ENCODE results near the gene CNOT2. TPM values are rescaled to one million over a fixed set of nuclear protein-coding genes. Genes with fewer than 3 reads are reported as not detected.

The CNOT2 gene
- total and polyA plus RNA-seq, 4 donors, result 17.5 to 93.4 (median 49.0) TPM

GRCh38 chr12:70360218-70360617, 117.0 kb downstream of the CNOT2 start:
- no peak overlapping the region for H3K4me3 ChIP-seq (ENCODE audit: low read depth in 1 of 3, low read length in 3 of 3)
- H3K27ac ChIP-seq (ENCODE audit: low read depth in 1 of 2, low read length in 2 of 2), result no peak overlapping the region
- H3K4me1 ChIP-seq (ENCODE audit: control insufficient read depth in 4 of 4, insufficient read depth in 4 of 4, low read length in 3 of 4), result peaks cover 2 to 3% (median 2%) of the 10 kb centered on the region in 4 donors
- H3K9ac ChIP-seq (ENCODE audit: low read depth in 1 of 2, low read length in 2 of 2), result no peak overlapping the region
- no peaks in the 10 kb centered on the region for H3K36me3 ChIP-seq (ENCODE audit: control insufficient read depth in 4 of 4, insufficient read depth in 3 of 4, low read depth in 1 of 4, low read length in 3 of 4)
- DNase-seq (ENCODE audit: low spot score), result no peak
- H3K9me3 ChIP-seq (ENCODE audit: control insufficient read depth in 4 of 4, low read length in 3 of 4), result no peaks in the 10 kb centered on the region
- peaks cover 0 to 3% (median under 1%) of the 10 kb centered on the region in 4 donors for H3K27me3 ChIP-seq (ENCODE audit: control insufficient read depth in 4 of 4, insufficient read depth in 4 of 4, low read length in 3 of 4)
- TF ChIP-seq REST (IDR thresholded peaks at IDR 0.05) (no peak), CTCF (IDR thresholded peaks at IDR 0.05; ENCODE audit: low read depth, low read length, missing input control) (no peak), HNF4A (conservative IDR thresholded peaks at IDR 0.05) (no peak), HNF4G (IDR thresholded peaks at IDR 0.05) (no peak), MAX (IDR thresholded peaks at IDR 0.05) (no peak), RXRA (IDR thresholded peaks at IDR 0.05) (no peak)

- TF ChIP-seq GABPA (IDR thresholded peaks at IDR 0.05 in 1 of 2, conservative IDR thresholded peaks at IDR 0.05 in 1 of 2) (no peak), FOXA1 (IDR thresholded peaks at IDR 0.05) (no peak), HNF4G (IDR thresholded peaks at IDR 0.05) (no peak), ZBTB33 (IDR thresholded peaks at IDR 0.05) (no peak), CTCF (IDR thresholded peaks at IDR 0.05; ENCODE audit: low read depth, low read length, missing input control) (no peak), NR2F2 (IDR thresholded peaks at IDR 0.05) (no peak), REST (IDR thresholded peaks at IDR 0.05) (no peak), RAD21 (IDR thresholded peaks at IDR 0.05) (no peak)
- WGBS, result 20% methylated on average over 16 of the region's 16 CpGs
- no peak overlapping the region for H3K9ac ChIP-seq (ENCODE audit: low read depth in 1 of 2, low read length in 2 of 2)
- no peaks in the 10 kb centered on the region for H3K36me3 ChIP-seq (ENCODE audit: control insufficient read depth in 4 of 4, insufficient read depth in 3 of 4, low read depth in 1 of 4, low read length in 3 of 4)
- DNase-seq (ENCODE audit: low spot score), result no peak
- H3K27me3 ChIP-seq (ENCODE audit: control insufficient read depth in 4 of 4, insufficient read depth in 4 of 4, low read length in 3 of 4), result peaks cover 0 to 3% (median 1%) of the 10 kb centered on the region in 4 donors
- no peak overlapping the region for H3K27ac ChIP-seq (ENCODE audit: low read depth in 1 of 2, low read length in 2 of 2)
- H3K4me1 ChIP-seq (ENCODE audit: control insufficient read depth in 4 of 4, insufficient read depth in 4 of 4, low read length in 3 of 4), result peaks cover 8 to 20% (median 17%) of the 10 kb centered on the region in 4 donors
- no peaks in the 10 kb centered on the region for H3K9me3 ChIP-seq (ENCODE audit: control insufficient read depth in 4 of 4, low read length in 3 of 4)
- peak overlapping the region in 1 of 3 donors; percentile 84 for H3K4me3 ChIP-seq (ENCODE audit: low read depth in 1 of 3, low read length in 3 of 3)
These were observed 121.6 kb downstream of the CNOT2 start for GRCh38 chr12:70364695-70365397.

Data from liver (tissue), 9 donors.